ENCODE data around the gene USP15. TPM values are rescaled to one million over a fixed set of nuclear protein-coding genes. Genes with fewer than 3 reads are reported as not detected.

The USP15 gene
- total and polyA plus RNA-seq, 12 donors: 25.9 to 148 (median 64.9) TPM

DNA sequence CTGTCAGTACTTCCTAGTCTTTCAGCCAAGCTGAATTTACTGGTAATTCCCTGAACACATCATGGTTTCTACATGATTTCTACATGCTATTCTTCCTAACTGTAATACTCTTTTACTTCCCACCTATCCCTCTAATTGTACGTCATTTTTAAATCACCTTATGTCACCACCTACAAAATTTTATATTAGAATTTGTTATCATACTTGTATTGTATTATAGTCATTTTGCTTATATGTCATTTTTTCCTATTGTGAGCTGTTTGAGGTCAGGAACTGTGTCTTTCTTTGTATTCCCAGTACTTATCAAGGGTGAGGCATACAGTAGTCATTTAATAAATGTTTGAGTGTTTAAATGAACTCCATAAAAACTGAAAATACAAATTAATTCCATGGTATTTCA lies 86.6 kb downstream of the USP15 start:
- WGBS, 4 donors: 95 to 100% (median 97%) methylated on average over 1 of the region's 1 CpG
- DNase-seq: no peak
- H3K9me3 ChIP-seq (replicated peaks in 1 of 3): no peaks in the 10 kb centered on the region
- TF ChIP-seq, protein P1, sequence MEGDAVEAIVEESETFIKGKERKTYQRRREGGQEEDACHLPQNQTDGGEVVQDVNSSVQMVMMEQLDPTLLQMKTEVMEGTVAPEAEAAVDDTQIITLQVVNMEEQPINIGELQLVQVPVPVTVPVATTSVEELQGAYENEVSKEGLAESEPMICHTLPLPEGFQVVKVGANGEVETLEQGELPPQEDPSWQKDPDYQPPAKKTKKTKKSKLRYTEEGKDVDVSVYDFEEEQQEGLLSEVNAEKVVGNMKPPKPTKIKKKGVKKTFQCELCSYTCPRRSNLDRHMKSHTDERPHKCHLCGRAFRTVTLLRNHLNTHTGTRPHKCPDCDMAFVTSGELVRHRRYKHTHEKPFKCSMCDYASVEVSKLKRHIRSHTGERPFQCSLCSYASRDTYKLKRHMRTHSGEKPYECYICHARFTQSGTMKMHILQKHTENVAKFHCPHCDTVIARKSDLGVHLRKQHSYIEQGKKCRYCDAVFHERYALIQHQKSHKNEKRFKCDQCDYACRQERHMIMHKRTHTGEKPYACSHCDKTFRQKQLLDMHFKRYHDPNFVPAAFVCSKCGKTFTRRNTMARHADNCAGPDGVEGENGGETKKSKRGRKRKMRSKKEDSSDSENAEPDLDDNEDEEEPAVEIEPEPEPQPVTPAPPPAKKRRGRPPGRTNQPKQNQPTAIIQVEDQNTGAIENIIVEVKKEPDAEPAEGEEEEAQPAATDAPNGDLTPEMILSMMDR (IDR thresholded peaks at IDR 0.05): no peak
- TF ChIP-seq POLR2A (IDR thresholded peaks at IDR 0.05): no peak
- H3K4me1 ChIP-seq (replicated peaks in 1 of 2): peaks cover 4 to 33% of the 10 kb centered on the region in 2 donors
- intact Hi-C loops (cut with DNase I): no loop called here
- no peaks in the 10 kb centered on the region for H3K27me3 ChIP-seq
- H3K27ac ChIP-seq: no peak overlapping the region
- H3K4me3 ChIP-seq: no peak overlapping the region
- peaks cover 0 to 7% of the 10 kb centered on the region in 2 donors for H3K36me3 ChIP-seq (replicated peaks in 1 of 2)

DNA sequence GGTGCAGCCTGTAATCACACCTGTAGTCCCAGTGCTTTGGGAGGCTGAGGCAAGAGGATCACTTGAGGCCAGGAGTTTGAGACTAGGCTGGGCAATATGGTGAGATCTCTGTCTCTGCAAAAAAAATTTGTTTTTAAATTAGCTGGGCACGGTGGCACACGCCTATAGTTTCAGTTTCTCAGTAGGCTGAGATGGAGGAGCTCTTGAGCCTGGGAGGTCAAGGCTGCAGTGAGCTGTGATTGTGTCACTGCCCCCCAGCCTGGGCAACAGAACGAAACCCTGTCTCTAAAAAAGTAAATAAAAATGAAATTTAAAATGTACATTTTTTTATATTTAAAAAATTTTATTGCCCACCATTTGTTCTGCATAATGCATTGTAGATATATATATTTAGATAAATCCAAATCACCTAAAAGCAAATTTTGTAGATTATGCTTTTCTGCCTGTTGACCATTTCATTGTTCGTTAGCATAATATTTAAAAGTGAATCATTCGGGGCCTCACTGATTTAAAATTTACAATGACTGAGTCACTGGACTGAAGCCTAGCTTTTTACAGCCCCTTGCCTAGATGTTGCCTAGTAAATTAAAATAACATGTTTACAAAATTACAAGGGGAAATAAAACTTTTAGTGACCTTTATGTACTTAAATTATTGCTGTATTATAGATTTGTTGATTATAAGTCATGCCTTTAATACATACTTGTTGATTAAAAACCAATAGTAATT lies 87.9 kb downstream of the USP15 start:
- no peaks in the 10 kb centered on the region for H3K27me3 ChIP-seq
- peak overlapping the region in 2 of 5 donors; percentile 47 to 54 for H3K27ac ChIP-seq
- H3K4me3 ChIP-seq: no peak overlapping the region
- H3K9me3 ChIP-seq (replicated peaks in 1 of 3): no peaks in the 10 kb centered on the region
- DNase-seq: peak in 5 of 7 donors; percentile 34 to 62 (median 44)
- TF ChIP-seq, protein P1 (IDR thresholded peaks at IDR 0.05): no peak
- TF ChIP-seq POLR2A (IDR thresholded peaks at IDR 0.05): no peak
- H3K36me3 ChIP-seq (replicated peaks in 1 of 2): peaks cover 0 to under 1% of the 10 kb centered on the region in 2 donors
- 40 to 51% (median 49%) methylated on average over 5 of the region's 5 CpGs for WGBS, 4 donors
- peaks cover 4 to 34% of the 10 kb centered on the region in 2 donors for H3K4me1 ChIP-seq (replicated peaks in 1 of 2)
- intact Hi-C loops (cut with DNase I): no loop called here

DNA sequence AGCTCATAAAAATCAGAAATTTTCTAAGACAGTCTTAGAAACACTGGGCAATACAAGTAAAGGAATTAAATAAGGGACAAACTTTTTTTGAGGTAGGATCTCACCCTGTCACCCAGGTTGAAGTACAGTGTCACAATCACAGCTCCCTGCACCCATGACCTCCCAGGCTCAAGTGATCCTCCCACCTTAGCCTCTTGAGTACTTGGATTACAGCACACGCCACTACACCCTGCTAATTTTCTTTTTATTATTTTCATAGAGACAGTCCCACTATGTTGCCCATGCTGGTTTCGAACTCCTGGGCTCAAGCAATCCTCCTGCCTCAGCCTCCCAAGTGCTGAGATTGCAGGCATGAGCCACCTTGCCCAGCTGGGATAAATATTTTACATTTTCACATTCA lies 90.3 kb downstream of the USP15 start:
- H3K4me1 ChIP-seq (replicated peaks in 1 of 2): peaks cover 4 to 49% of the 10 kb centered on the region in 2 donors
- H3K27ac ChIP-seq: no peak overlapping the region
- H3K36me3 ChIP-seq (replicated peaks in 1 of 2): no peaks in the 10 kb centered on the region
- WGBS, 4 donors: 91 to 98% (median 96%) methylated on average over 2 of the region's 2 CpGs
- no peaks in the 10 kb centered on the region for H3K27me3 ChIP-seq
- intact Hi-C loops (cut with DNase I): no loop called here
- no peak for TF ChIP-seq POLR2A (IDR thresholded peaks at IDR 0.05)
- TF ChIP-seq, protein P1 (IDR thresholded peaks at IDR 0.05): no peak
- H3K9me3 ChIP-seq (replicated peaks in 1 of 3): no peaks in the 10 kb centered on the region
- H3K4me3 ChIP-seq: no peak overlapping the region
- no peak for DNase-seq

DNA sequence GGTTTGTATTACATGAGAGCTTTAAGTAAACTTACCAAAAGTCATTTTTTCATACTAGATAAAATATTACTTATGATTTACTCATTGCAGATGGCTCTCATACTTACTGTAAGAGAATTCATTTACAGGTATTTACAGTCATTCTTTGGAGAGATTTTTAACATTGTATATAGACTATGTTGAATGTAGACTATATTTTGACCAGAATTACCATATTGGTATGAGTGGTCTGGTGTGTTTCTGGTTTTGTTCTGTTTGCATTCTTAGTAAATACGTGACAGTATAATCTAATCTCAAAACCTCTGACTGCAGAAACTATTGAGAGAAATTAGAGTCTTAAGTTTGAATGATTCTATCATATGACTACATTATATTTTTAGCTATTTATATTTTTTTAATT lies 91.1 kb downstream of the USP15 start:
- H3K4me3 ChIP-seq: no peak overlapping the region
- no peaks in the 10 kb centered on the region for H3K9me3 ChIP-seq (replicated peaks in 1 of 3)
- no peak for DNase-seq
- peaks cover 4 to 49% of the 10 kb centered on the region in 2 donors for H3K4me1 ChIP-seq (replicated peaks in 1 of 2)
- intact Hi-C loops (cut with DNase I): no loop called here
- 91 to 97% (median 91%) methylated on average over 1 of the region's 1 CpG for WGBS, 4 donors
- no peaks in the 10 kb centered on the region for H3K27me3 ChIP-seq
- H3K36me3 ChIP-seq (replicated peaks in 1 of 2): no peaks in the 10 kb centered on the region
- TF ChIP-seq, protein P1 (IDR thresholded peaks at IDR 0.05): no peak
- TF ChIP-seq POLR2A (IDR thresholded peaks at IDR 0.05): no peak
- H3K27ac ChIP-seq: no peak overlapping the region
